NCI-H1105 (cell line): Measurements from ENCODE around the gene FIZ1.
"Not testable (repeated sequence)": the region's sequence is repeated elsewhere in the genome, so short reads cannot be mapped to it uniquely, and the experiment has no call there.

ENCODE experiments used
- DNase-seq: peaks from one replicate; lab custom pipeline; 2025; lab: John Stamatoyannopoulos, UW

The FIZ1 gene

DNA sequence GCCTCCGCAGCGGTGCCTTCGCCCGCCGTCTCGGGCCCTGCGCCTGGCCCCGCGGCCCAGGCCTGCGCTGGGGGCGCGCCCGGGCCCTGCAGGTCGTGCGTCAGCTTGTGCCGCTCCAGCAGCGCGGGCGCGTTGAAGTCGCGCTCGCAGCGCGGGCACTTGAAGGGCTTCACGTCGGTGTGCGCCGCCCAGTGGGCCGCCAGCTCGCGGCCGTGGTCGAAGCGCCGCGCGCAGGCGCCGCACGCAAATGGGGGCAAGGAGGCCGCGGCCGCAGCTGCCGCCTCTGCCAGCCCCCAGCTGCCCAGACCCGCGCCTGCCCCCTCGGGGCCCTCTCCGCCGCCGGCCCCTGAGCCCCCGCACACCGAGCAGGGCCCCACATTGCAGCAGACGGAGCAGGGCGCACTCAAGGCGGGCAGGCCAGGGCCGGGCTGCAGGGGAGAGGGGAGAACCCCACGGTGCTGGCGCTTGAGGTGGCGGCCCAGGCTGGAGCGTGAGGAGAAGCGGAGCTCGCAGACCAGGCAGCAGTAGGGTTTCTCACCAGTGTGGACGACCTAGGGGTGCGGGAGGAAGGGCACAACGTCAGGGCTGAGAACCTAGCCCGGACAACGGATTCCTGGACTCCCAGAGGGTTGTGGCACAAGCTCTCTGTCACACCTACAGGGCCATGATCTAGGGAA, 6.1 kb downstream of the FIZ1 start:
- DNase-seq, result no peak

DNA sequence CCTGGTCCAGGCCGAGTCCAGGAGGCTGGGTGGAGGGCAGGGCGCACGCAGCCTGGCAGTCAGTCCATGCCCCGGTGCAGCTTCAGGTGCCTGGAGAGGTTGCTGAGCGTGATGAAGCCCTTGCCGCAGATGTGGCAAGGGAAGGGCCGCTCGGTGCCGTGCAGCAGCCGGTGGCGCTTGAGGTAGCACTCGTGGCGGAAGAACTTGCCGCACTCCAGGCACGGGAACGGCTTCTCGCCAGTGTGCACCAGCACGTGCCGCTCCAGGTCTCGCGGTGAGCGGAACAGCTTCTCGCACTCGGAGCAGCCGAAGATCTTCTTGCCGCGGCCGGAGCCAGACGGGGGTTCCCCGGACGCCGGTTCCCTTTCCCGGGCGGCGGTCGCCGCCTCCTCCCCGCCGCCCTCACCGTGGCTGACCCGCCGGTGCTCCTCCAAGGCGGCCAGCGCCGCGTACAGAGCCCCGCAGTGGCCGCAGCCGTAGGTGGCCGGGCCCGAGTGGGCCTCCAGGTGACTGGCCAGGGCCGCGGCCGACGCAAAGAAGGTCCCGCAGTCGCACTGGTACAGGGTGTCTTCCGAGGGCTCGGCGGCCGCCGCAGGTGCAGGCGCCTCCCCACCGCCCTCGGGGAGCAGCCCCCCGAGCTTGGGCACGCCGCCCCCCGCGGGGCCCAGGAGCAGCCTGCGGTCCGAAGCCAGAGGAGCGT, 6.8 kb downstream of the FIZ1 start:
- no peak for DNase-seq

DNA sequence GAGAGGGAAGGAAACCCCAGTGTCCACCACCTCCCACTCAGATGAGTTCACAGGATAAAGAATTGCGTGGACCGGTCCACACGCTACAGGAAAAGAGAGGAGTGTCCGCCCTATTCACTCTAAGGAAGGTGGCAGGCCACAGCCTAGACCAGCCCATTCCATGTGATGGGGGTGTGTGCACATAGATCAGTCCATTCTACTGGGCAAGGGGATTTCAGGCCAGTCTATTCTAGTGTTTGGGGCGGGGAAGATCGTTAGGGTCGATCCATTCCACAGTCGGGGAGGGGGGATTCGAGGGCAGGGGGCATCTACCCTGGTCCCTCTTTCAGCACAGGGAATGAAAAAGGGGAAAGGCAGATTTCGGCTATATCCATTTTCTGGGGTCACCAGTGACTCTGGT, 7.8 kb downstream of the FIZ1 start:
- DNase-seq, result no peak

DNA sequence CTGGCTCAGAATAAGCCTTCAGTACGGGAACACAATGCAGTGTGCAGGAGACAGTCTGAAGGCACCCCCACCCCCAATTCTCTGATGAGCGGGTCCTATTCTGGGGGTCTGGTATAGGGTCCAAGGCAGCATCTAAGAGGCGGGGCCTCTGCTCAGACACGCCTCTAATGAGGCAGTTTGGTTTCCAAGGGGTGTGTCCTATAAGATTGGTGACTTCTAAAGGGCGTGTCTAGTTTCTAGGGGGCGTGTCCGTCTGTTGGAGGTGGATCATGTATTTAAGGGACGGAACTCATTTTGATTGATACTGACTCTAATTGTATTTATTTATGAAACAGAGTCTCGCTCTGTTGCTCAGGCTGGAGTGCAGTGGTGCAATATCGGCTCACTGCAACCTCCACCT, 8.7 kb downstream of the FIZ1 start:
- DNase-seq, result no peak

DNA sequence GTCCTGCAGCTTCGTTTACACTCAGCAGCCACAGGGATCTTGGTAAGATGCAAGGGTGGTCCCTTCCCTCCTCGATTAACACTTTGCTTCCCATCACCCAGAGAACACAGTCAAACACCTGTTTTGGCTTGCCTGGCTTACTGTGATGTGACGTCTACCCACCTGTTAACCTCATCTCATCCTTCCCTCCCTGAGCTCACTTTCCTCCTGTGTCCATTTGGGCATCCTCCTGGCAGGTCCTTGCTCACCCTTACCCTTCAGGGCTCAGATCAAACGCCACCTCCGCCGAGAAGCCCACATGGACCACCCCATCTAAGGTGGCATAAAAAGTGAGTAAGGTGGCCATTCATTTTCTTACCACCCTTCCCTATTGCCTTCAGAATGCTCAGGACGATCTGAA, 9.2 kb downstream of the FIZ1 start:
- DNase-seq, result no peak

DNA sequence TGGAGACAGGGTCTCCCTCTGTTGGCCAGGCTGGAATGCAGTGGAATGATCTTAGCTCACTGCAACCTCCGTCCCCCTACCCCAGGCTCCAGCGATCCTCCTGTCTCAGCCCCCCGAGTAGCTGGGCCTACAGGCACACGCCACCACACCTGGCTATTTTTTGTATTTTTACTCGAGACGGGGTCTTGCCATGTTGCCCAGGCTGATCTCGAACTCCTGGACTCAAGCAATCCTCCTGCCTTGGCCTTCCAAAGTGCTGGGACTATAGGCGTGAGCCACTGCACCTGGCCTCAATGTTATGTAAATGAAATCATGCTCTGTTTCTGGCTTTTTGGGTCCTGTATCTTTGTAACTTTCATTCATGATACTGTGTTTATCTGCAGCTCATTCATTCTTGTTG, 10.6 kb downstream of the FIZ1 start:
- no peak for DNase-seq

DNA sequence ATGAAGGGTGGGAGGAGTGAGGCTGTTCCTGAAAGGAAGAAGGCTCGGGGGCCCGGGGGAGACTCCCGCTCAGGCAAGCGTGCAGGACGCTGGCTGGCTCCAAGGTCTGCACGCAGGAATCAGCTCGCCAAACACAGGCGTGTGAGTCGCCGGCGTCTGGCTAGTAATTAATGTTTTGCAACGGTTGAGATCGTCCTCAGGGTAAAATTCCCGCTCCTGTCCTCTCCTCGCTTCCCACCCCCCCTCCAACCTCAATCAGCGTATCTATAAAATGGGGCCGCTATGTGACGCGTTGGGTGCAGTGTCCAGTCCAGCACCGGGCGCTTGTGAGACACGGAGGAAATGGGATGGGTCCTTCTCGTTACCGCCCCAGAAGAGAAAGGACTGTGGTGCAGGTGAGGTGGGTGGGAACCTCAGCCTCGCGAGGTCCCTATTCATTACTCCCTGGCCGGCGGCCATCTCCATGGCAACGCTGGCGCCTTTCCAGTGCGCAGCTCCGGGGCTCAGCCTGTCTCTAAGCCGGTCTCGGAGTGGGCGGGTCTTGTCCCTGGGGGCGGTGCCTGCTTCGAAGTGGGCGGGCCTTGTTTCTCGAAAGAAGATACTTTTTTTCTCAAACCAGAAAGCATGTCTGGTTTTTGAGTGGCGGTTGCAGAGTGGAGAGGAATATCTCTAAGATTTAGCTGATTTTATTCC, 12.2 kb downstream of the FIZ1 start:
- DNase-seq, result peak; percentile 98

DNA sequence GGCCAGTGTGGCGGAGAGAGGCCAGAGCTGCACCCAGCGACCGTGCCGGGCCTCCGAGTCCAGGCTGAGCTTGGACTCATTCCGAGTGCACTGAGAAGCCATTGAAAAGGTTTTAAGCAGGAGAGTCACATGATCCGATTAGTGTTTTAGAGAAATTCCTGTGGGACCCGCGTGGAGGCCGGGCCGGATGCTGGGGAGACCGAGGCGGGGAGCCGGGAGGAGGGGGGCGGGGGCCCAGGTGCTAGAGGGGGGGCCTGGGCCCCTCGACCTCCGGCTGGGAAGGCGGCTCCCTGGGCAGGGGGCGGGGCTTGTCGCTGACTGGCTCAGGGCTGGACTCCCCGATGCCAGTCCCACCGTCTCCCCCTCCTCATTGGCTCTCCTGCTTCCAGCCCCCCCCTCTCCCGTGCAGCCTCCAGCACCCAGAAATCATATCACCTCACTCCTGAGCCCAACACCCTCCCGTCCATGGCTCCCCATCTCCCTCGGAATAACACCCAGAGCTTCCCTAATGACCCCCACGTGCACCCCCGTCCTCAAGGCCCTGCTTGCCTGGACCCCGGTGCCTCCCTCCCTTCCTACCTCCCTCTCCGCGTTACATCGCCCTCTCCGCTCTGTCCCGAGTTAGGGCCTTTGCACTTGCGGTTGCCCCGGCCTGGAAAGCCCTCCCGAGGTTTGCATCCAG, 13.5 kb downstream of the FIZ1 start:
- no peak for DNase-seq

DNA sequence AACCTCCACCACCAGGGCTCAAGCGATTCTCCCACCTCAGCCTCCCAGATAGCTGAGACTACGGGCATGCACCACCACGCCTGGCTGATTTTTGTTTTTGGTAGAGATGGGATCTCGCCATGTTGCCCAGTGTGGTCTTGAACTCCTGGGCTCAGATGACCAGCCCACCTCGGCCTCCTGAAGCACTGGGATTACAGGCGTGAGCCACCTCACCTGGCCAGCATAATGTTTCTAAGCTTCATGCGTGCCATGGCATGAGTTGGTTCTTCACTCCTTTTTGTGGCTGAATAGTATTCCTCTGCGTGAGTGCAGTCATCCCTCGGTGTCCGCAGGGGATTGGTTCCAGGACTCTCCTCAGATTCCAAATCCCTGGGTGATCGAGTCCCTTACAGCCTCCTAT, 14.4 kb downstream of the FIZ1 start:
- DNase-seq, result no peak

DNA sequence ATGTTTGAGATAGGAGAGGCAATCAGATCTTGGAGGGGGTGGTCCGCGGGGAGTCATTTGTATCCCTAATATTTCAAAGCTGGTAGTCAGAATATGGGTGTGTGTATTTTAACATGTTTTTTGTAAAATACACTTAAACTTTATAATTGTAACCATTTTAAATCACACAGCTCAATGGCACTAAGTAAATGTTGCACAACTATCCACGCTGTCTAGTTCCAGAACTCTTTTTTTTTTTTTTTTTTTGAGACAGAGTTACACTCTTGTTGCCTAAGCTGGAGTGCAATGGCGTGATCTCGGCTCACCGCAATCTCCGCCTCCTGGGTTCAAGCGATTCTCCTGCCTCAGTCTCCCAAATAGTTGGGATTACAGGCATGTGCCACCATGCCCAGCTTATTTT, 15.4 kb downstream of the FIZ1 start:
- DNase-seq, result not testable (repeated sequence)

DNA sequence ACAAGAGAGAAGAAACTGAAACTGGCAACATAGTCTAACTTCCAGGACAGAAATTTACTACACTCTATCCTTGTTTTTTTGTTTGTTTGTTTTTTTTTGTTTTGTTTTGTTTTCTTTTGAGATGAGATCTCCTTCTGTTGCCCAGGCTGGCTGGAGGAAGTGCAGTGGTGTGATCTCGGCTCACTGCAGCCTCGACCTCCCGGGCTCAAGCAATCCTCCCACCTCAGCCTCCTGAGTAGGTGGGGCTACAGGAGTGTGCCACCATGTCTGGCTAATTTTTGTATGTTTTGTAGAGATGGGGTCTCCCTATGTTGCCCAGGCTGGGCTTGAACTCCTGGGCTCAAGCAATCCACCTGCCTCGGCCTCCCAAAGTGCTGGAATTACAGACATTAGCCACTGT, 17.0 kb downstream of the FIZ1 start:
- not testable (repeated sequence) for DNase-seq

DNA sequence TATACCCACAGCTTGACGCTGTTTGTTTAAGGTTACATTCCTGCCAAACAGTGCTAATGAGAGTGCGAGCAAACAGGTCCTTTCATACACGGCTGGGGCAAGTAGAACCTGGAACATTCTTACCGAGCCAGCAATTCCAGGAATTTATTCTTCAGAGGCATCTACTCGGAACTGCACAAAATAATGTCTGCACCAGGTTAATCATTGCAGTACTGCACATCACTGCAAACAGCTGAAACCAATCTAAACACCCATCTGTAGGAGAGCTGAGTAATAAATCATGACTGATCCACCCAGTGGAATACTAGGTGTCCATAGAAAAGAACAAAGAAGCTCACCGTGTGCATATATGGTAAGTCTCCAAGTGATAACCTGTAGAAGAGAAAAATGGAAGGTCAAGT, 17.5 kb downstream of the FIZ1 start:
- DNase-seq, result no peak

DNA sequence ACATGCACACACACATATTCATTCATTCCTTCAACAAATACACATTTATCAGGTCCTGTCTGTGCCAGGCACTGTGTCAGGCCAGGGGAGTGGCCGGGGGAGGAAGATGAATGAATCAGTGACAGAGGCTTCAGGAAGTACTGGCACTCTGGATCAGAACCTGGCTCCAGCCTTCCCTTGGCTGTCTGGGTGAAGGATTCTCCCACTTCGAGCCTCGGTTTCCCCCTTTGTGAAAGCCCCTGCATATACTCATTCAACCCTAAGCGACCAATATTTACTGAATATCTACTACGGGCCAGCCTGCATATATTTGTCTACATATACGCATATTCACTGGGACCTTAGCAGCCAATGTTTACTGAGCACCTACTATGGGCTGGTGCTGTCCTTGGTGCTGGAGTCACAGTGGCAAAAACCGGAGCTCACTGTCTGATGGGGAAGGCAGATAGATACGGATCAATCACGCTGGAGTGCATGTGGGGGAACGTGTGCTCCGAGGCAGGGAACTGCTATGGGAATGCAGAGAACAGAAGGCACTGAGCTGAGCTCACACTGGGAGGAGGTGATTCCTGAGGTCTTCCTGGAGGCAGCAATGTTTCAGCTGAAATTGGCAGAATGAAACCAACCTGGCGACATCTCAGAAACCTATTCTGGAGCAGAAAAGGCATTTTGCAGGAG, 18.0 kb downstream of the FIZ1 start:
- no peak for DNase-seq

DNA sequence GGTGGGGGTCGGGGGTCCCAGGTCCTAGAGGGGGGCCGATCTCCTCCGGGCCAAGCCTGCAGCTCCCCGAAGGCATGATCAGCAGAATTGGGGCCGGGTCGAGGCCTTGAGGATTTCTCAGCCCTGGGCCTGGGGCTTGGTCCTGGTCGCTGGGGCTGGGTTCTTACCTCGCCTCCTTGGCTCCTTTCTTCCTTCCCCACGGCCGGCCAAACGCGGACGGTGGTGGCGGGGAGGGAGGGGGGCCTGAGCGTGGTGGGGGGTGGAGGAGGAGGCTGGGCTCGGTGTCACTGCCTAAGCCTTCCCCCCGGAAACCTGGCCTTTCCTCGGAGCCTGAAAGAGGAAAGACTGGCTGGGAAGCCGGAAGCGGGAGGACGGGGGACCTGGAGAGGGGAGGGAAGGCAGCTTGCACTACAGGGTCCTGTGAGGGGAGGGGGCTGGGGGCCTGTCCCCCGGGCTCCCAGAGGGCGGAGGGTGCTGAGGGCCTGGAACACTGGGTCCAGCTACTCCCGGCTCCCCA, 18.6 kb downstream of the FIZ1 start, which contains the start of gene ZNF579:
Gene ZNF579 (minus strand): TSS at position 221 of the 517 bp plus-strand sequence. CDS start 1,209 bp downstream, outside the sequence.
- peak; percentile 94 for DNase-seq

DNA sequence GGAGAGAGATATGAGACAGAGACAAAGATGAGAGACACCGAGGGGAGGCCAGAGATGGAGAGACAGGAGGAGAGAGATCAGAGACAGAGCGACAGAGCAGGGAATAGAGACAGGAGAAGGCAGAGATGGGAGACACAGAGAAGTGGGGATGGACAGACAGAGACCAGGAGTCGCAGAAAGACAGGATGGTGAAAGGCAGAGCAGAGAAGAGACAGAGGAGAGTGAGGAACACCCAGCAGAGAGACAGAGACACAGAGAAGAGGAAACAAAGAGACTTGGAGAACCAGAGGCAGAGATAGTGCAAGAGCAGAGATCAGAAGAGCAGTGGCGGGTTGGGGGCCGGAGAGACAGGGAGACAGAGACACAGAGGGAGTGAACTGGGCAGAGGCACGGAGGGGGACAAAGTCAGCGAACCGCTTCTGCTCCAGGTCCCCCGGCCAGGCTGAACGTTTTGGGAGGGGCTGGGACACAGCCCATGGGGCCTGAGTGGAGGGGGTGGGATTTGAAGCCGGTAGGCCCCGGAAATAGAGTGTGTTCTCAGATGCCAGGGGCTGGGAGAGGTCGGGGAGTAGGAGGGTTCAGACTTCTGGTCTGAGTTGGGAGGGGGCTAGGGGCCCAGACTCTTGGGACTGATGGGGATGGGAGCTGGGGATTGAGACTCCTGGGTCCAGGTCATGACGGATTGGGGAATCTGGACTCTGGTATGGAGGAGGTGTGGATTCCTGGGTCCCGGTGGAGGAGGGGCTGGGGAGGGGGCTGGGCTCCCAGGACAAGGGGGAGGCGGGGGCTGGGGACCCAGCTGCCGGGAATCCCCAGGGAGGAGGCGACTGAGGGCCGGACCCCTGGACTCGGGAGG, 19.3 kb downstream of the FIZ1 start:
- no peak for DNase-seq

DNA sequence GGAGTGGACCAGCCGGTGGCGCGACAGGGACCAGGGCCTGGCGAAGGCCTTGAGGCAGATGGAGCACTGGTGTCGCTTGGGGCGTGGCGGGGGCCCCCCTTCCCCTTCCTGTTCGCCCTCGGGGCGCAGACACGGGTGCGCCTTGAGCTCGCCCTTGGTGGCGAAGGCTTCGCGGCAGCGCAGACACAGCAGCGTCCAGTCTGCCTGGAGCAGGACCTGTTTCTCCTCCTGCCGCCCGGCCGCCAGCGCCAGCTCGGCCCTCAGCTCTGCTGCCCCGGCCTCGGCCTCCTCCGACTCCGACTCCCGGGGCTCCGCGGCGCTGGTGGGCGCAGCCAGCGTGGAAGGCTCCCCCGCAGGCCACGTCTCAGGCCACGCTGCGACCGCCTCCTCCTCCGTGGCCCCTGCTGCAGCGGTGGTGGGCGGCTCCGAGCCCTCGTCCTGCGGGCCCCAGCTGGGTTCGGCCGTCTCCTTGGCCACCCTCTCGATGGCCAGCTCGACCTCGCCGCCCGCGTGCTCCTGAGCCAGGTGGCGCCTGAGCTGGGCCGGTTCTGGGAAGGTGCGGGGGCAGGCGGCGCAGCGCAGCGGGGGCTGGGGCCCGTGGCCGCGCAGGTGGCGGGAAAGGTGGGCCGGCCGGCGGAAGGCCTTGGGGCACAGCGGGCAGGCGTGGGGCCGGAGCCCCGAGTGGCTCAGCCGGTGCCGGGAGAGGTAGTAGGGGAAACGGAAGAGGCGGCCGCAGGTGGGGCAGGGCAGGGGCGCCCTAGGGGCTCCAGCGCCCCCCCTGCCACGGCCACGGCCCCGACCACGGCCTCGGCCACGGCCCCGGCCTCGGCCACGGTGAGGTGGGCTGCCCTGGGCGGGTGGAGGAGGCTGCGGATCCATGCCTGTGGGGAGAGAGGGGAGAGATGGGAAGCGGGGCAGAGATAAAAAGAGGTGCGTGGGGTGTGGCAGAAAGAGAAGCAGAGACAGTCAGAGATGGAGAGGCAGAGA, 20.3 kb downstream of the FIZ1 start:
- DNase-seq, result no peak

DNA sequence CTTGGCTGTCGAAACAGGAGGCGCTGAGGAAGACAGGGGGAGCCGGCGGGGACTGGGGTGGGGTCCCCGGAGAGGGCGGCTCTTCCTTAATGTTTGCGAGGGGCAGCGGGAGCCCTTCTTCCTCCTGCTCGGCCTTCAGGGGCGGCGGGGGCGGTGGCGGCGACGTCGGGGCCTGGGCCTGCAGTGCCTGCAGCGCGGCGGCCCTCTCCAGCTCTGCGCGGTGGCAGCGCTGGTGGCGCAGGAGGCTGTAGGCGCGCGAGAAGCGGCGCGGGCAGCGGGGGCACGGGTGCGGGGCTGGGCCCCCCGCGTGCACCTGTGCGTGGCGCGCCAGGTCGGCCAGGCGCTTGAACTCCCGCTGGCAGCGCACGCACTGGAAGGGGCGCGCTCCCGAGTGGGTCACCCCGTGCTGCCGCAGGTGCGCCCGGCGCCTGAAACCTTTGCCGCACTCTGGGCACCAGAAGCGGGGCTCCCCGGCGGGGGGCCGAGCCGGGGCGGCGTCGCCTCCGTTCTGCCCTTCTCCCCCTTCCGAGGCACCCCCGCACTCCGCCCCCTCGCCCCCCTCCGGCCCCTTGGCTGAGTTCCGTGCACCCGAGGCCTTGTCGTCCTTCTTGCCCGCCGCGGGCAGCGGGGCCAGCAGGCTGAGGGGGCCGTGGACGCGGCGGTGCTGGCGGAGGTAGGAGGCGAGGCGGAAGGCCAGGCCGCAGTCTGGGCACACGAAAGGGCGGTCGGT, 21.1 kb downstream of the FIZ1 start:
- DNase-seq, result no peak

DNA sequence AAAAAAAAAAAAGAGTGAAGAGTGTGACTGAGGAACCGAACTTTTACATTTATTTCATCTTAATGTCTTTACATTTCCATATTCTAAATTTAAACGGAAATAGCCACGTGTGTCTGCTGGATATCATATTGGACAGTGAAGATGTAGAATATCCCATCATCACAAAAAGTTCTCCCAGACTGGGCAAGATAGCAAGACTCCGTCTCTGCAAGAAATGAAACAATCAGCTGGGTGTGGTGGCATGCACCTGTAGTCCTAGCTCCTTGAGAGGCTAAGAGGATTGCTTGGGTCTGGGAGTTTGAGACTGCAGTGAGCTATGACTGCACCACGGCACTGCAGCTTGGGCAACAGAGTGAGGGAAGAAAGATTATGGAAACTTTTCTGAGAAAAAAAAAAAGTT, 22.6 kb downstream of the FIZ1 start:
- no peak for DNase-seq

DNA sequence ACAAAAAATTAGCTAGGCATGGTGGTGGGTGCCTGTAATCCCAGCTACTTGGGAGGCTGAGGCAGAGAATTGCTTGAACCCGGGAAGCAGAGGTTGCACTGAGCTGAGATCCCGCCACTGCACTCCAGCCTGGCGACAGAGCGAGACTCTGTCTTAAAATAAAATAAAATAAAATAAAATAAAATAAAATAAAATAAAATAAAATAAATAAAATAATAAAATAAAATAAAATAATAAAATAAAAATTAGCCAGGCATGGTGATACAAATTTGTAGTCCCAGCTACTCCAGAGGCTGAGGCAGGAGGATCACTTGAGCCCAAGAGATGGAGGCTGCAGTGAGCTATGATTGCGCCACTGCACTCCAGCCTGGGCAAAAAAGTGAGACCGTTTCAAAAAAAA, 25.4 kb downstream of the FIZ1 start:
- DNase-seq, result not testable (repeated sequence)
